SH-SY5Y (cell line): ENCODE measurements around the gene PRDM10.

Experiments used
- GATA2 ChIP-seq: IDR thresholded peaks from 2 replicates; pipeline ENCODE4 v1.6.1; 2011; ENCODE audit warnings: mild to moderate bottlenecking, low read depth, low read length
- GATA3 ChIP-seq: IDR thresholded peaks from 2 replicates; pipeline ENCODE4 v1.6.1; 2011; ENCODE audit warnings: low read depth, mild to moderate bottlenecking, low read length, moderate library complexity

DNA sequence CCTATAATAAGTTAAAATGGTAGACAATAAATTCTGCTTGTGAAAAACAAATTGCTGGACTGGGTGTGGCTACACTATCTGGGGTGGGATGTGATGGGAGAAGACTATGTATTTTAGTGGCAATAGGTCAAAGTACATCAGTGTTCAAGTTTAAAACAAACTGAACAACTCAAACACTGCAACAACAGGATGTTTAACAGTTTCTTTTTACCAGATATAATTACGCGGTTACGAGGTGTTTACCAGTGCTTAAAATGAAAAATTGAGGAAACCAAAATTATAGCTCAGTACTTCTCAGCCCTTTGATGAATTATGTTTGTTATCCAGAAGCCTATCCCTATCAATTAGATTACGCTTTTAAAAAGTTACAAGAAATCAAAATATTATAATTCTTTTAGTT, 3.2 kb downstream of the PRDM10 start:
- TF ChIP-seq GATA2 (no peak), GATA3 (no peak)
